ENCODE measurements around the gene FARP1. TPM values are rescaled to one million over a fixed set of nuclear protein-coding genes. Genes with fewer than 3 reads are reported as not detected.

FARP1 gene
- polyA plus RNA-seq, 1 of the 3 experiments (the other 2 are of a cell fraction), result 12.0 TPM

DNA sequence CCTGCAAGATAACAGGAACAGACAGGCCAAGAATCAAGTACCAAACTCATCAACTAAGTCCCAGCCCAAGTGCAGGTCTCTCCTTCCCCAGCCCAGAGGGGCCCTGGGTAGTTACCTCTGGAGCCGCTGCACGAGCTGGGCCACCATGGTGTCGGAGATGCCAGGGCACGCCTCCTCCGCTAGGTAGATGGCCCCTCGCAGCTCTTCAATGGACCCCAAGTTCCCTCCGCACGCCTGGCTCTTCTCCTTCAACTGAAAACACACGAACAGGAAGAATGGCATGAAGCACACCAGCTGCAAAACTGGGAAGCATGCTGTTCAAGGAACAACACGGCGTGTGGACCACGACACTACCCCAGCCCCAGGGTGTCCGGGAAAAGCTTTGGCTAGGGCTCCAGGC, 314.2 kb downstream of the FARP1 start:
- no peaks in the 10 kb centered on the region for H3K9me2 ChIP-seq
- H3K79me2 ChIP-seq (ENCODE audit: insufficient read depth), result no peaks in the 10 kb centered on the region
- no peaks in the 10 kb centered on the region for H3K9me3 ChIP-seq
- H3K9ac ChIP-seq, result no peak overlapping the region
- no peak for DNase-seq
- H2AFZ ChIP-seq (ENCODE audit: low read depth), result no peak overlapping the region
- CTCF ChIA-PET, result interaction anchor here (0.9 to 3.8 kb wide), 6 partner anchors 9 to 216 kb away, joined by 3 to 31 read pairs (median 10); no protein-coding TSS in a partner anchor
- H3K36me3 ChIP-seq (replicated peaks in 1 of 2; ENCODE audit: control insufficient read depth in 1 of 2, insufficient read depth in 2 of 2, low read length in 1 of 2), result peaks cover 15 to 68% of the 10 kb centered on the region in 2 experiments
- H3K4me1 ChIP-seq (ENCODE audit: control insufficient read depth in 1 of 2, insufficient read depth in 2 of 2, low read depth in 1 of 2, low read length in 1 of 2), result peaks cover 8 to 10% of the 10 kb centered on the region in 2 experiments; a peak in 2 of 4 replicates
- no peaks in the 10 kb centered on the region for H4K20me1 ChIP-seq (ENCODE audit: insufficient read depth)
- H3K4me3 ChIP-seq (ENCODE audit: low read depth in 2 of 2, low read length in 1 of 2), result no peak overlapping the region
- WGBS (ENCODE audit: low lambda C conversion rate), result 97% methylated on average over 13 of the region's 13 CpGs
- H3F3A ChIP-seq (replicated peaks; ENCODE audit: insufficient read depth), result peaks cover 30% of the 10 kb centered on the region
- H3K27ac ChIP-seq (ENCODE audit: low read depth in 2 of 2, low read length in 1 of 2), result no peak overlapping the region
- POLR2A ChIA-PET, result no interaction called here
- H3K4me2 ChIP-seq, result no peak overlapping the region
- H3K27me3 ChIP-seq (ENCODE audit: insufficient read depth), result no peaks in the 10 kb centered on the region
- no peak for TF ChIP-seq RCOR1 (IDR thresholded peaks at IDR 0.05; ENCODE audit: low read length)

DNA sequence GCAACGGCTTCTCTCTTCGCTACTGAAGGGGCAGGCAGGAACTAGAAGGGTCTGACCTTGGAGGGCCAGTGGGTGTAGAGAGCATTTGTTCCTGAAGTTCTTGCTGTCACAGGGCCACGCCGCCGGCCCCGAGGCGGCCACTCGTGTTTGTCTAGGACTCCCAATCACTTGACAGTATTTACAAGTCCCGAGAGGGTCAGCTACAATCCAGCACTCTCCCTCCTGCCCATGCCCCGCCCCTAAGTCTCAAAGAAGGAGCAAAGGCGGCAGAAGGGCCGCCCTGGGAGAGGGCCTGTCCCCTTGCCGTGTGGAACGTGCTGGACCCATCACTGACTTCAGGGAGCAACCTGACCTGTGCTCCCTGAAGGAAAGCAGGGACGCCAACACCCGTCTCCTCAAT, 315.5 kb downstream of the FARP1 start:
- no peaks in the 10 kb centered on the region for H3K9me2 ChIP-seq
- H3K4me2 ChIP-seq, result no peak overlapping the region
- DNase-seq, result no peak
- 0 out of 2 replicates have a peak, but pooled peaks cover under 1% of the 10 kb centered on the region for H3K79me2 ChIP-seq (ENCODE audit: insufficient read depth)
- H3K9me3 ChIP-seq, result no peaks in the 10 kb centered on the region
- H3F3A ChIP-seq (replicated peaks; ENCODE audit: insufficient read depth), result peaks cover 23% of the 10 kb centered on the region
- no peak overlapping the region for H2AFZ ChIP-seq (ENCODE audit: low read depth)
- H3K4me1 ChIP-seq (ENCODE audit: control insufficient read depth in 1 of 2, insufficient read depth in 2 of 2, low read depth in 1 of 2, low read length in 1 of 2), result peaks cover 8 to 10% of the 10 kb centered on the region in 2 experiments; a peak in 2 of 4 replicates
- TF ChIP-seq RFX5 (IDR thresholded peaks at IDR 0.05; ENCODE audit: low read length), result no peak
- TF ChIP-seq EZH2phosphoT487 (IDR thresholded peaks at IDR 0.05; ENCODE audit: borderline replicate concordance, low read depth), result no peak
- TF ChIP-seq JUND (IDR thresholded peaks at IDR 0.05), result no peak
- no peak for TF ChIP-seq EP300 (IDR thresholded peaks at IDR 0.05; ENCODE audit: borderline replicate concordance in 1 of 2, low read depth in 1 of 2, low read length in 1 of 2)
- TF ChIP-seq, protein P1, sequence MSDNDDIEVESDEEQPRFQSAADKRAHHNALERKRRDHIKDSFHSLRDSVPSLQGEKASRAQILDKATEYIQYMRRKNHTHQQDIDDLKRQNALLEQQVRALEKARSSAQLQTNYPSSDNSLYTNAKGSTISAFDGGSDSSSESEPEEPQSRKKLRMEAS (IDR thresholded peaks at IDR 0.05; ENCODE audit: low read depth), result no peak
- no peak for TF ChIP-seq POLR2AphosphoS5 (IDR thresholded peaks at IDR 0.05; ENCODE audit: low read depth, low read length)
- TF ChIP-seq, protein P2, sequence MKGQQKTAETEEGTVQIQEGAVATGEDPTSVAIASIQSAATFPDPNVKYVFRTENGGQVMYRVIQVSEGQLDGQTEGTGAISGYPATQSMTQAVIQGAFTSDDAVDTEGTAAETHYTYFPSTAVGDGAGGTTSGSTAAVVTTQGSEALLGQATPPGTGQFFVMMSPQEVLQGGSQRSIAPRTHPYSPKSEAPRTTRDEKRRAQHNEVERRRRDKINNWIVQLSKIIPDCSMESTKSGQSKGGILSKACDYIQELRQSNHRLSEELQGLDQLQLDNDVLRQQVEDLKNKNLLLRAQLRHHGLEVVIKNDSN (IDR thresholded peaks at IDR 0.05; ENCODE audit: borderline replicate concordance, low read depth), result no peak
- no peak for TF ChIP-seq SMC3 (IDR thresholded peaks at IDR 0.05; ENCODE audit: low read depth, low read length)
- TF ChIP-seq FOSL2 (IDR thresholded peaks at IDR 0.05; ENCODE audit: borderline replicate concordance, low read depth), result no peak
- TF ChIP-seq, protein P3, sequence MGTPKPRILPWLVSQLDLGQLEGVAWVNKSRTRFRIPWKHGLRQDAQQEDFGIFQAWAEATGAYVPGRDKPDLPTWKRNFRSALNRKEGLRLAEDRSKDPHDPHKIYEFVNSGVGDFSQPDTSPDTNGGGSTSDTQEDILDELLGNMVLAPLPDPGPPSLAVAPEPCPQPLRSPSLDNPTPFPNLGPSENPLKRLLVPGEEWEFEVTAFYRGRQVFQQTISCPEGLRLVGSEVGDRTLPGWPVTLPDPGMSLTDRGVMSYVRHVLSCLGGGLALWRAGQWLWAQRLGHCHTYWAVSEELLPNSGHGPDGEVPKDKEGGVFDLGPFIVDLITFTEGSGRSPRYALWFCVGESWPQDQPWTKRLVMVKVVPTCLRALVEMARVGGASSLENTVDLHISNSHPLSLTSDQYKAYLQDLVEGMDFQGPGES (IDR thresholded peaks at IDR 0.05; ENCODE audit: low read depth, low read length), result no peak
- TF ChIP-seq, protein P4, sequence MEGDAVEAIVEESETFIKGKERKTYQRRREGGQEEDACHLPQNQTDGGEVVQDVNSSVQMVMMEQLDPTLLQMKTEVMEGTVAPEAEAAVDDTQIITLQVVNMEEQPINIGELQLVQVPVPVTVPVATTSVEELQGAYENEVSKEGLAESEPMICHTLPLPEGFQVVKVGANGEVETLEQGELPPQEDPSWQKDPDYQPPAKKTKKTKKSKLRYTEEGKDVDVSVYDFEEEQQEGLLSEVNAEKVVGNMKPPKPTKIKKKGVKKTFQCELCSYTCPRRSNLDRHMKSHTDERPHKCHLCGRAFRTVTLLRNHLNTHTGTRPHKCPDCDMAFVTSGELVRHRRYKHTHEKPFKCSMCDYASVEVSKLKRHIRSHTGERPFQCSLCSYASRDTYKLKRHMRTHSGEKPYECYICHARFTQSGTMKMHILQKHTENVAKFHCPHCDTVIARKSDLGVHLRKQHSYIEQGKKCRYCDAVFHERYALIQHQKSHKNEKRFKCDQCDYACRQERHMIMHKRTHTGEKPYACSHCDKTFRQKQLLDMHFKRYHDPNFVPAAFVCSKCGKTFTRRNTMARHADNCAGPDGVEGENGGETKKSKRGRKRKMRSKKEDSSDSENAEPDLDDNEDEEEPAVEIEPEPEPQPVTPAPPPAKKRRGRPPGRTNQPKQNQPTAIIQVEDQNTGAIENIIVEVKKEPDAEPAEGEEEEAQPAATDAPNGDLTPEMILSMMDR (IDR thresholded peaks at IDR 0.05), result no peak
- no peak for TF ChIP-seq GATA2 (CRISPR knock-in tag; IDR thresholded peaks at IDR 0.05)
- no peak for TF ChIP-seq TEAD4 (IDR thresholded peaks at IDR 0.05; ENCODE audit: borderline replicate concordance, insufficient read depth)
- H3K27ac ChIP-seq (ENCODE audit: low read depth in 2 of 2, low read length in 1 of 2), result no peak overlapping the region
- ChIA-PET POLR2A (no interaction called here), CTCF (interaction anchor here (1.2 to 2.4 kb wide), 3 partner anchors 10 to 313 kb away, joined by 3 to 9 read pairs (median 4); no protein-coding TSS in a partner anchor)
- H3K27me3 ChIP-seq (ENCODE audit: insufficient read depth), result no peaks in the 10 kb centered on the region
- no peak overlapping the region for H3K4me3 ChIP-seq (ENCODE audit: low read depth in 2 of 2, low read length in 1 of 2)
- WGBS (ENCODE audit: low lambda C conversion rate), result 97% methylated on average over 16 of the region's 16 CpGs
- peaks cover 5 to 58% of the 10 kb centered on the region in 2 experiments for H3K36me3 ChIP-seq (replicated peaks in 1 of 2; ENCODE audit: control insufficient read depth in 1 of 2, insufficient read depth in 2 of 2, low read length in 1 of 2)
- H4K20me1 ChIP-seq (ENCODE audit: insufficient read depth), result no peaks in the 10 kb centered on the region
- H3K9ac ChIP-seq, result no peak overlapping the region
